GM21367 (cell line): Measurements from ENCODE around the gene WDR55.
A peak's percentile ranks its signal among the peaks of the same experiment; 100 is the strongest.
"Not testable (repeated sequence)": the region's sequence is repeated elsewhere in the genome, so short reads cannot be mapped to it uniquely, and the experiment has no call there.

Experiments used
- ATAC-seq: cut with Tn5 transposase; IDR thresholded peaks from one replicate; pipeline ENCODE4 v1.9.1; 2021; ENCODE audit not compliant: unreplicated experiment

Gene WDR55

DNA sequence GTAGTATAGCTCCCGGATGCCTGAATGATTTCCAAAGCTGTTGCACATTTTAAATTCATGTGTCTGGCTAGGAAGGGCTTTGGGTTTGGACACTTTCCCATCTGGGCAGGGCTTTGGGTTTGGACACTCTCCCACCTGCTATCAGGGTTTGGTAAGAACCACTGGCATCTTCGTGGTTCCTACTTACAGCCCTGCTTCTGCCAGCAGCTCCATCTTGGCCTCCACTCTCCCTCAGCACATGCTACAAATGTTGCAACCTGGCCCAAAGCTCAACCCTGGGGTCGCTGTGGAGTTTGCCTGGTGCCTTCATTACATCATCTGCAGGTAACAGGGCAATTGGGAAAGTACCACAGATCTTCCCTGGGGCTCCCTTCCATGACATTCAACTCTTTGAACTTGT lies 22.0 kb upstream of the WDR55 start:
- ATAC-seq, result no peak

- ATAC-seq, result no peak
Measured at GRCh38 chr5:140647042-140647419, 17.7 kb upstream of the WDR55 start.

DNA sequence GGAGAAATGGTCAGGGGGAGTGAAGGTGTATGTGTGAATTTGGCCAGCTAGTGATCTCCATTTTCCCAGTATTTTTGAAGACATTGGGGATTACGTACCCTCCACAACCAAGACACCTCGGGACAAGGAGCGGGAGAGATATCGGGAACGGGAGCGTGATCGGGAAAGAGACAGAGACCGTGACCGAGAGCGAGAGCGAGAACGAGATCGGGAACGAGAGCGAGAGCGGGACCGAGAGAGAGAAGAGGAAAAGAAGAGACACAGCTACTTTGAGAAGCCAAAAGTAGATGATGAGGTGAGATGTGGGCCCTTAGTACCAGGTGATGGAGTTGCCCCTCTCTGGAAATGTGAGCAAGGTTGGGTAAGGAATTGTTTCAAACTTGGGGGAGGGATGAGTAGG lies 5.8 kb upstream of the WDR55 start:
- ATAC-seq, result no peak

DNA sequence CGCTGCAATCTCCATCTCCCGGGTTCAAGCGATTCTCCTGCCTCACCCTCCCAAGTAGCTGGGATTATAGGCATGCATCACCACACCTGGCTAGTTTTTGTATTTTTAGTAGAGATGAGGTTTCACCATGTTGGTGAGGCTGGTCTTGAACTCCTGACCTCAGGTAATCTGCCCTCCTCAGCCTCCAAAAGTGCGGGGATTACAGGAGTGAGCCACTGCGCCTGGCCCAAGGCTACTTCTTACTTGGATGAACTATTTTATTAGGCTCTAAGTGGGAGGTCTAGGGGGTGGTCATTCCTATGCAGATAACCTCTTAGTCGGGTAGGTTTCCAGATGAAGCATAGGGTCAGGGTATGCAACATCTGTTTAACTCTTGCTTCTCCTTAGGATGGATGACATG lies 4.3 kb upstream of the WDR55 start:
- not testable (repeated sequence) for ATAC-seq

DNA sequence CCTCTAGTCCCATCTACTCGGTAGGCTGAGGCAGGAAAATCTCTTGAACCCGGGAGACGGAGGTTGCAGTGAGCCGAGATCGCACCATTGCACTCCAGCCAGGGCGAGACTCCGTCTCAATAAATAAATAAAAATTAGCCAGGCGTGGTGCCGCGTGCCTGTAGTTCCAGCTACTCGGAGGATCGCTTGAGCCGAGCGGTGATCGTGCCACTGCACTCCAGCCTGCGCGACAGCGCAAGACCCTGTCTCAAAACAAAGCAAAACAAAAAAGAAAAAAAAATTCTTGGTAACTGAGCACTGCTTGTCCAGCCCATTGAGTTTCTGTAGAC lies 710 bp upstream of the WDR55 start:
- no peak for ATAC-seq

DNA sequence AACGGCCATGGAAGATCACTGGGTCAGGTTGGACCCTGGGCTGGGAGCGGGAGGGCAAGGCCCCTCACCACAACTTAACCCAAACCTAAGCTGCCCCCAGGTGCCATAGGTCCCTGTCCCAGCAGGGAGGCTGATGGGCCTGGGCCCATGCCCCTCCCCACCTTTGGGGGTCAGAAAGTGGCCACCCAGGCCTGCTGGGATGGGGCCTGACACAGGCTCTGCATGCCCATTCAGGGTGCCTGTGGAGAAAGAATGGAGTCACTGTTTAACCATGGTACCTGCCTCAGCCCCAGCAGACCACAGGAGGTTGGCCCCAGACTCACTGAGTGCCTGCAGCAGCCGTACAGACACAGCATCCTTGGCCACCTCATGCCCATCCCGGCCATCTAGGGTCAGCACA lies 6.3 kb downstream of the WDR55 start:
- not testable (repeated sequence) for ATAC-seq

GRCh38 chr5:140671472-140672125 lies 6.9 kb downstream of the WDR55 start:
- ATAC-seq, result no peak

GRCh38 chr5:140672455-140673186 lies 7.9 kb downstream of the WDR55 start:
- no peak for ATAC-seq

DNA sequence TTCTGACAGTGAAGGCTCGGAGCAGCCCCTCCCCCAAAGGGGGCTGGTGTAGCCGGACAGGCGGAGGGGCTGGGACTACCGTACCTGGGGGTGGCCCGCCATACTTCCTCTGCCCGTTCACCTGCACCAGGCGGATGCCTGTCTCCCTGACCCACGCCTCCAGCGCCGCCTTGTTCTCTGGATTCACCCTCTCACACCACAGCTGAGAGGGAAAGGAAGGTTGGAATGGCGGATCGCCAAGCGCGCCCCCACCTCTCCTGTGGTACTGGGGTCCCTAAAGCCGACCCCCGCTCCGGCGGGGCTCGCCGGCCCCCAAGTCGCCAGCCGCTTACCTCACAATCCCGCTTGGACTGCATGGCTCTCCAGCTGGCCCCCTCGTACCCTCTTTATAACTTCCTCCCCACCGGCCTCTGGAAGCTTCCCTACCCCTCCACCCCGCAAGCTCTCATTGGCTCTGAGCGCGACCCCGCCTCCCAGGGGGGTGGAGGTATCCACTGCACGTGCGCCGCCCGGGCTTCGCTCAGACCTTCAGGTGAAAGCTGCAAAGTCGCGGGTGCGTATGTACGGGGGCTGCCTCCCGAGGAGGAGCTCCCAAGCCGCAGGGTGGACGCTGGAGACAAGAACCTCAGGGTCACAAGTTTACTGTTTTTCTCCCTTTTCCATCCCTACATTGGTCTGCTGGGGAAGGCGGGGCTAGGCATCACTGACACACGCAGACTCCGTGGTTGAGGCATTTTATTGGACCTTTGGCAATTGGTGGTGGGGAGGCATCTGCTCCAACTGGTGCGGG lies 8.7 kb downstream of the WDR55 start, which contains the start of gene DND1:
Gene DND1, minus strand, starts transcription at position 390 of the 790 bp plus-strand sequence. Its CDS starts 34 bp downstream, at position 356.
- no peak for ATAC-seq

GRCh38 chr5:140674211-140674610 lies 9.5 kb downstream of the WDR55 start:
- no peak for ATAC-seq

DNA sequence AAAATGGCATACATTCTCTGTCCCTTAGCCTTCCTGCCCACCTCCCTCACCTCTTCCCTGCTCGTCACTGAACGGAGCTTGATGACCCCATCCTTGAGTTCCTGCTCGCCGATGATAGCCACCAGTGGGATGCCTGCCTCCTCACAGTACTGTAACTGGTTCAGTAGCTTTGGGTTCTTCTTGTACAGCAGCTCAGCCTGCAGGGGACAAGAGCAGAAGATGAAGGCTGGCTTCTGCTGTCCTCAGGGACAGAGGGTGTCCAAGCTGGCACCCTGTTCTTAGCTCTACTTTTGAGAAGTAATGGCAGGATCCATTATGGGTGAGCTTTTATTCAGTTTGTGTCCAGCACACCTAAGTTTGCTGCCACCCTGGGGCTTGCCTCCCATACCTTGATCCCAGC lies 9.9 kb downstream of the WDR55 start:
- ATAC-seq, result no peak

- peak; percentile 35 for ATAC-seq
Measured at GRCh38 chr5:140677947-140678346, 13.2 kb downstream of the WDR55 start.

DNA sequence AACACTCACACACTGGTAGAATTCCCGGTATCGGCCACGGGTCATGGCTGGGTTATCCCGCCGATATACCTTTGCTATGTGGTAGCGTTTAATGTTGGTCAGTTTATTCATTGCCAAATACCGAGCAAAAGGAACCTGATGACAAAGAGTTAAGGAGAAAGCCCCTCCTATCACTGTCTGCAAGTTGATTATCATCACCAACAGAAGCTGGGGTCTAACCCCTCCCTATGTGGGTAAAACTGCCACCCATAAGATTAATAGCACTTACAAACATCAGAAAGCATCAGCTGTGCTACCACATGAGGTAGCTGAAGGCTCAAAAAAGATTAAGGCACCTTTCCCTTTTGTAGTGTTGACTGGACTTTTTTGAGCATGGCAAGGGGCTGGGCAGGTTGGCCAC lies 14.3 kb downstream of the WDR55 start:
- no peak for ATAC-seq

DNA sequence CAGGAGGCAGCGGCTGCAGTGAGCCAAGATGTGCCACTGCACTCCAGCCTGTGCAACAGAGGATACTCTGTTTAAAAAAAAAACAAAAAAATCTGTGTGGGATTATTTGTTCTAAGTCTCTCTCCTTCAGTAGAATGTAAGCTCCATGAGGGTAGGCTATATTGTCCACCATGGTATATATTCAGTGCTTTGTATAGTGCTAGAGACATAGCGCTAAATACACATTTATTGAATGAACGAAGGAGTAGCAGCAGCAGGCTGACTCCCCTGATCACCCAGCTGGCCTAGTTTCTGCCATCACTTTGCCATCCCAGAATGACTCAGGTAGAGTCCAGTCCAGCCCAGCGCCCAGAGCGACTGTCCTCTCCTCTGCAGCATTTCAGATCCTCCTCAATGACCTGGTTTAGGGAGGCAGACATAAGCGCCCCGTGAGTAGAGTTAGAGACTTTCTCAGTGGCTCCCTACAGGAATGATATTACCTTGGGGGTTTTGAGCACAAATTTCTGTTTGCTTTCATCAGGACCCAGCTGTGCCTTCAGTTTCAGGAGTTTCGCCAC lies 25.8 kb downstream of the WDR55 start:
- ATAC-seq, result no peak

DNA sequence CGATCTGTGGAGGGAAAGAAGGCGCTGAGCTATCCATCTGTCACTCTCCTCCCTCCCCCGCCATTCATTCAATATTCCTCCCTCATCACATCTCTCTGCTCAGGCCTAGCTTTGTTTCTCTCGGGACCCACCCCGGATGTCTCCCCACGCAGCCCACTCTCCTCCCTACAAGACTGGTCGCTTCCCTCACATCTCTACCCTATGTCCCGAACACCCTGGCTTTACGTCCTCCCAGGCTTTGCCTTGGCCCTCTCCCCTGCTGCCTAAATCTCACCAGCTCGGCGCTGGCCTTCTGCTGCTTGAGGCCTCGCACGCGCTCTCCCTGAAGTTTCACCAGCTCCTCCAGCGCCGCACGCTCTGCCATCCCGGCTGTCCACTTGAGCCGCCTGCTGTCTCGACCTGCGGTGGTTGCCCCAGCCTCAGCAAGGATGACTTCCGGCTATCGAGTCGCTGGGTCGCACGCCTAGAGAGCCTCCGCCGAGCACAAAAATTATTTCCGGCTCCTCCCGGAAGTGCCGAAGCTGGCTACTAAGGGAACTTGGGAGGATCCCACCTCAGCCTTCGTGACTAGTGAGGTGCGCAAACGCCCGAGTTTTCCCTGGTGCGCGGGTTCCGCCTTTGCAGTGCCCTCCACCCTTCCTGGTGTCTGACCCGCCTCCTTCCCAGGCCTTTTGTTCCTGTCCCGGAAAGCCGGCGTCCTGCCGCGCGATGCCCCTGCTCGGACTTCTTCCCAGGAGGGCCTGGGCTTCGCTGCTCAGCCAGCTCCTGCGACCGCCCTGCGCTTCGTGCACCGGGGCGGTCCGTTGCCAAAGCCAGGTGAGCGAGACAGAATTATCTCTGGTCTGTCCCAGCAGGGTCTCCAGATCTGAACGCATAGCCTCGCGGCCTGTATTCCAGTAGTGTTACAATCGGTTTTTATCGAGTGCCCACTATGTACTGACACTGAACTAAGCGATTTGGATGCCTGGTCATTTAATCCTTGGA lies 26.5 kb downstream of the WDR55 start, which contains the start of the genes HARS1 and HARS2:
Gene HARS1, minus strand, starts transcription at position 430 of the 984 bp plus-strand sequence. Its CDS starts 66 bp downstream, at position 364.
Gene HARS2, plus strand, starts transcription at position 515 of the 984 bp plus-strand sequence. Its CDS starts 194 bp downstream, at position 709.
- ATAC-seq, result peak; percentile 98

DNA sequence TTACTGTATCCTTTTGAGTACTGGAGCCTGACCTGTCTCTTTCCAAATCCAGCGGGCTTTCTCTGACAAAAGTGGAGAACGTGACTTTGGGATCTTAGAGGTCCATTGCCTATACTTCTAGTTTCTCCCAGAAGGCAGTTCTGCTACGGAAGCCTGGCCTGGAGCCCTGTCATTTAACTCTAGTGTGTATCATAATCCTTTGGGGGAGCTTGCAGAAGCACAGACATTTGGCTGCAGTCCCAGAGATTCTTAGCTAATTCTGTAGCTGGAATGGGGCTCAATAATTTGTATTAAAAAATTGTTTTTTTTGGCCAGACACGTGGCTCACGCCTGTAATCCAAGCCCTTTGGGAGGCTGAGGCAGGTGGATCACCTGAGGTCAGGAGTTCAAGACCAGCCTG lies 29.6 kb downstream of the WDR55 start:
- no peak for ATAC-seq

DNA sequence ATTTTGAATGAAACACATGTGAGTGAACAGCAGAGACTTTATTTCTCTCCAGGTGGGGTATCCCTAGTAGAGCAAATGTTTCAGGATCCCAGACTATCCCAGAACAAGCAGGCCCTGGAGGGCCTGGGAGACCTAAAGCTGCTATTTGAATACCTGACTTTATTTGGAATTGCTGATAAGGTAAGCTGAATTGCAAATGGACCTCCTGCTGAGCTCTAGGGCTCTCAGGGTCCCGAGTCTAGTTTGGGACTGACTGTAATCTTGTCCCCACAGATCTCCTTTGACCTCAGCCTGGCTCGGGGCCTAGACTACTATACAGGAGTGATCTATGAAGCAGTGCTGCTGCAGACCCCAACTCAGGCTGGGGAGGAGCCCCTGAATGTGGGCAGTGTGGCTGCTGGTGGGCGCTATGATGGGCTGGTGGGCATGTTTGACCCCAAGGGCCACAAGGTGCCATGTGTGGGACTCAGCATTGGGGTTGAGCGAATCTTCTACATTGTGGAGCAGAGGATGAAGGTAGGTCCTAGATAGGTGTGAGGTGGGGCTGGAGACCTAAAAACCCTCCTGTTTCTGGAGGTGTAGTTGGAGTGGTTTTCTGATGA lies 32.3 kb downstream of the WDR55 start:
- ATAC-seq, result no peak

- peak; percentile 93 for ATAC-seq
Measured at GRCh38 chr5:140700177-140701144, 35.8 kb downstream of the WDR55 start, which contains the start of gene ZMAT2. Gene ZMAT2 (plus strand): TSS chr5:140700447. CDS start chr5:140700461, 14 bp downstream.
